ENCODE measurements around the gene LDB1.
A peak's percentile ranks its signal among the peaks of the same experiment; 100 is the strongest.

Gene LDB1

DNA sequence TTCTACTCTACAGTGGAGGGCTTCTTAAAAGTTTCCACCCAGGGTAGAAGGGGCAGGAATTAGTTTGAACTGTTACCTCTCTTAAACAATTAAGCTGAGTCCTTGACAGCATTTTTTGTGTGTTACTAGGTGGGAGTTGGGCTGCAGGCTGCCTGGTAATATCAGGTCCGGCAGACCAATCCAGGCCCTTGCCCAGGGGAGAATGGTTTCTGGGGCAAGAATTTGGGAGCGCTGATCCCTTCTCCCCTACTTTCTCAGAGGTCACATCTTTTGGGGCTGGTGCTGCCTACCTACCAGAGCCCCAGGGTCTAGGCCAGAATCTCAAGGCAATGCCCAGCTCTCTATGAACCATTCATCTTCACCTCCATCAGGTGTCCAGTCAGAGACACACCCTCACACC, 14.2 kb upstream of the LDB1 start:
- no peak for DNase-seq

DNA sequence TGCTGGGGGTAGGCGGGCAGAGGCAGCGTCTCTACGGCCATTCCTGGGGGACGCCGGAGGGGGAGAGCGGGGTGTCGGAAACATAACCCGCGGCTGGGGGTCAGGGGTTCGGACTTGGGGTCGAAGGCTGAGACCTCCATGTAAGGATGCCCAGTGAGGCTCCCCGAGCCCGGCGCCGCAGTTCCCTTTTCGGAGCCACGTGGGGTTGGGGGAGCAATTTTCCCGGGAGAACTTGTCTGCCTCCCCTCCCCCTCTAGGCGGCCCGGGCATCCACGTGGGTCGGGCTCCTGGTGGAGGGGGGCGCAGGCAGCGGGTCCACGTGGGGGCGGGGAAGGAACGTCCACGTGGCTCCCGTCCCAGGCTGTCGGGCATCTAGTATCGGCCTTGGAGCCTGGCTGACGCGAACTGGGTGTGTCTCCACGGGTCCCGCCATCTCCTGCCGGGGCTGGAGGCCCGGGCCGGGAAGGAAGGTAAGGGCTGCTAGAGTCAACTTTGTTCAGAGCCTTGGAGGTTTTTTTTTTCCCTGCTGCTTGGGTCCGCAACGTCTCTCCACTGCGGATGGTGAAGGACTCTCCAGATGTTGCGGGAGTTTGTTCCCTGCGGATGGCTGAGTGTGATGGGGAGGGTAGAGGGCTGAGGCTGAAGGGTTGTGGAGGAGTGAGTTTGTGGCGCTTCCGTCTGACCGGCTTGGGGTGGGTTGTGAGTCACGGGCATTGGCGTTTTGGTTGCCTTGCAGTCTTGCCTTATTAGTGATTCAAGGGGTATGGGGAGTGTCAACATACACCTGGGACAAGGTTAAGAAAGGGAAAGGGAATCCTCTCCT, 13.4 kb upstream of the LDB1 start:
- DNase-seq = no peak

DNA sequence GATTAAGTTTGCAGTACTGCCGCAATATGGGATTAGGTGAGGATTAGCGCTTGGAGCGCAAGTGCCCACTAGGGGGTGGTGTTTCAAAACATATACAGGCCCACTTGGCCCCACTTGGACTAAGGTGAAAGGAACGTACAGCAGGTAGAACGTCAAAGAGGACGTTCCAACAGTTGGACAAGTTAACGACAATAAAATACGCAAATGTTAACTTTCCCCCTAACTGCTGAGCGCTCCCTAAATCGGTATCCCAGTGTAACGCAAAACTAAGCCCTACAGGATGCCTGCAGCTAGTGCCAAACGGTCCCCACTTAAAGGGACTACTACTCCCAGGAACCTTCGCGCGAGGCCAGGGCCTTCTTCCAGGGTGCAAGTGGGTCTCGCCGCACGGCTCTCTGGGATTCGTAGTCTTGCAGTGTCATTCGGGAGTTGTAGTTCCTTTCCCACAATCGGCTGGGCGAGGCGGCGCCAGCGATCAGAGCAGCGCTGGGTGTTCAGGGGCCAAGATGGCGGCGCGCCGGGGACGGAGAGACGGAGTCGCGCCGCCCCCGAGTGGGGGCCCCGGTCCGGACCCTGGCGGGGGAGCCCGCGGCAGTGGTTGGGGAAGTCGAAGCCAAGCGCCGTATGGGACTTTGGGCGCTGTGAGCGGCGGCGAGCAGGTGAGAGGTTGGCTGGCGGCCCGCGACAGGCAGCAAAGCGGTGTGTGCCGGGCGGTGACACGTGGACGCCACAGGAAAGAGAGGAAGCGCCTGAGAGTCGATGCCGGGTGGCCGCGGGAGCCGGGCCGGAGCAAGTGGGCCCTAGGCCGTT, 12.6 kb upstream of the LDB1 start, which contains the start of gene PPRC1:
TSS of gene PPRC1 (plus strand) at position 478 of the 810 bp plus-strand sequence. CDS start at position 507, 29 bp downstream.
- peak; percentile 84 for DNase-seq

DNA sequence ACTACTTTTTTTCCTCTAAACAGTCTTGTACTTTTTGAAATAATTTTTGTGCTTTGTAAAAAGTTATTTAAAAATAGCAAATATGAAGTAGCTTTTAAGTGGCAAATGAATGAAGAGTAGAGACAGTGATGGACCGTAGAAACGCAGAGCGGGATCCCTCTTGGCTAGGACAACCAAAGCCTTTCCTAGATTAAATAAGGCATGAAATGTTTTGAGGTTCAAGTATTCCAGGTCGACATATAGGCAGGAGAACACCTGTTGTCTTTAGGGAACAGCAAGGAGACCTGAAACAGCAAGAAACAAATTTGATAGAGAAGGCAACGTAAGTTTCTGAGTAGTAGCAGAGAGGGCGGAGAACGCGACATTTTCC, 12.0 kb upstream of the LDB1 start:
- no peak for DNase-seq

DNA sequence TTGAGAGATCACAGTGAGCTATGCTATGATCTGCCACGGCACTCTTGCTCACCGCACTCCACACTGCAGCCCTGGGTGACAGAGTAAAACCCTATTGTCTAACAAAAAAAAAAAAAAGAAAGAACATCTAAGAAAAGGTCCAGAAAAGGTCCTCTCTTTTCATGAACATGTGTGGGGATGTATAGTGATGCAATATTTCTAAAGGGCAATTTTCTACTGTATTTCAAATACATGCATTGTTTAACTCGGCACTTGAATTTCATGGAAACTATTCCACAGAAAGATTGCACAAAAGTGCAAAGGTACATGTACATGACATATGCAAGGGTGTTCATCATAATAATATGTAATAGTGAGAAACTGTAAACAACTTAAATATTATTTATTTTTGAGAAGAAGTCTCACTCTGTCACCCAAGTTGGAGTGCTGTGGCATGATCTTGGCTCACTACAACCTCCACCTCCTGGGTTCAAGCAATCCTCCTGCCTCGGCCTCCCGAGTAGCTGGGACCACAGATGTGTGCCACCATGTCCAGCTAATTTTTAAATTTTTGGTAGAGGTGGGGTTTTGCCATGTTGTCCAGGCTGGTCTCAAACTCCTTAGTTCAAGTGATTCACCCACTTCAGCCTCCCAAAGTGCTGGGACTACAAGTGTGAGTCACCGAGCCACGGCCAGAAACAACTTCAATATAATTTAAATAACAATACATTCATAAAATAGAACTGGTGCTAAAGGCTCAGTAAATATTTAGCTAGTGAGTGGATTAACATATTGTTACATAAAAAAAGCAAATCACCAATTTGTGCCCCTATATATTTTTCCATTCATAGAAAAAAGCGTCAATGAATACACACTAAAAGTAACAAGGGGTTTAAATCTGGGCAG, 11.4 kb upstream of the LDB1 start:
- no peak for DNase-seq

DNA sequence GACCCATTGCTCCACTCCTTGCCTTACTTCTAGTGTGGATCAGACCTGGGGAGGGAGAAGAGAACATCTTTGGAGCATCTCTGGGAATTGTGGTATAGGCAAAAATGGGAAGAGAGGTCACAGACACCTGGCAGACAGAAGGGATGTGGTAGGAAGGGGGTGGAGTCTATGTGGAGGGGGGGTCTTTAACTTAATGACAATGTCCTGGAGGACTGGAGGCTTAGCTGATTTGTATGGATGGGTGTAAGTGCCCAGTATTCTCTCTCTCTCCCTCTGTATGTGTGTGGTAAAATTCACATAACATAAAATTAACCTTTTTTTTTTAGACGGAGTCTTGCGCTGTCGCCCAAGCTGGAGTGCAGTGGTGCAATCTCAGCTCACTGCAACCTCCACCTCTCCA, 3.1 kb upstream of the LDB1 start:
- no peak for DNase-seq

DNA sequence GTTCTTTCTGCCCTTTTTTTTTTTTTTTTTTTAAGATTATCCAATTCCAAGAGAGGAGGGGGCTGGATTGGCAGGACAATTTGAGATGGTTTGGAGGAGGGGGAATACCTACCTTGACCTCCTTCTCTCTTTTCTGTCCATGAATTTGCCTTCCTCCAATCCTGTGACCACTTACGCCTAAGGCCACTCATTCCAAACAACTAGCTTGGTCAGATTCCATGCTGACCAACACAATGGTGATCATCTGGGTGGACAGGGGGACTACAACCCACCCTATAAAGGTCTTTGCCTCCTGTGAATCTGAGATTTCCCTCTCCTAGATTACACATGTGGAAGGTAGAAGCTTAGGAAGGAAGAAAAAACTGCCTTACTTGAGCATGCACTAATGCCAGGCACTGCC, 2.3 kb upstream of the LDB1 start:
- no peak for DNase-seq

DNA sequence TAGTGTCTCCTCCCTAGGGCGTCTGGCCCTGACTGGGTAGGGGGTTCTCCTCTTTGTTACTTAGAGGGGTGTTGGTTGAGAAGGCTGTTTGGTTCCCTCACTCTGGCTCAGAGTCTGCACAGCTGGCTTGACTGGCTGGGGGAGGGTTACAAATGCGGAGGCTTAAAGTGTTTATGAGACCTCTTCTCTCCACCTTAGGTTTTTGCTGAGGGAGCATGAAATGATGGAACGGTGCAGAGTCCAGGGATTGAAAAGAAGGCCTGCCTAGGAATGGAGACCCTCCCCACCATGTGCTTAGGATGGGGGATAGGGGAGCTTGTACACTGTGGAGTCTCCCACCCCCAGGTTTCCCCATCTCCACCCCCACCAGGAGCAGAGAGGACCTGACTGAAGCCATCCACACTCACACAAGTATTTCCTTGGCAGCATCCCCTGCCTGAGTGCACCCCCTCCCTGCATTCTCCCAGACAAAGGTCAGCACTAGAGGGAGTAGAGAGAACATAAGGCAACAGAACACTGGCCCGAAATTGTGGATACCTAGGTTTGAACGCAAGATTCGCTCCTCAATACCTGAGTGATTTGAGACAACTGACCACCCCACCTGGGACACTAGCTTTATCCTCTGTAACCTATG, 1.7 kb upstream of the LDB1 start:
- DNase-seq = no peak

DNA sequence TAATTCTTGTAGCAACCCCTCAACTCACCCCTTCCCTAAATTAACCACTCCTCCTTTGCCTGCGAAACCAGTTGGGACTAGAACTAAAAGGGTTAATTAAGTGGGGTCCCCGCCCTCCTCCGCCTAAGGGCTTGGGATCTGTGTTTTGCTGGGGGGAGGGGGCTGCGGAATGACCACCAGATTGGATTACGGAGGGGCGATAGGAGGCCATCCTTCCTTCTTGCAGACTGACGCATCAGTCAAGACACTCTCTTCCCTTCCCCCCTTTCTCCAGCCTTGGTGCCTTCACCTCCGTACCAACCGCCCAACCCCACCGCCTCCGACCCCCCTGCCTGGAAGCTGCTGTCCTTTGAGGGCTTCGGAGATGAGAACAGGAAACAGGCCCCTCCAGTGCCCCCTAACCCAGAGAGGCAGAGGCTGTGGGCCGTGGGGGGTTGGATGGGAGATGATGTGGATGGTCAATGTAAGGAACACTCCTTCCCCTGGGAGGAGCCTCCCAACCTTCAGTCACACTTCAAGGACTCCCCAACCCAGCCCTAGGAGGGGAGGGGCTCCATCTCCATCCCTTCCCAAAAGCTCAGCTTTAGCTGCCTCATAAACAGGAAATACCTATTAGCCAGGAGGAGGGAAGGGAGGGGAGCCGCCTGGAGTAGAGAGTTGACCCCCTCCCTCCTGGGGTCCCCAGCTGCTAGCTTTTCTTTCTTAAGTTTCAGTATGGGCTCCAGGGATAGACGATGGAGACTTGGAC, 997 bp upstream of the LDB1 start:
- DNase-seq = no peak

DNA sequence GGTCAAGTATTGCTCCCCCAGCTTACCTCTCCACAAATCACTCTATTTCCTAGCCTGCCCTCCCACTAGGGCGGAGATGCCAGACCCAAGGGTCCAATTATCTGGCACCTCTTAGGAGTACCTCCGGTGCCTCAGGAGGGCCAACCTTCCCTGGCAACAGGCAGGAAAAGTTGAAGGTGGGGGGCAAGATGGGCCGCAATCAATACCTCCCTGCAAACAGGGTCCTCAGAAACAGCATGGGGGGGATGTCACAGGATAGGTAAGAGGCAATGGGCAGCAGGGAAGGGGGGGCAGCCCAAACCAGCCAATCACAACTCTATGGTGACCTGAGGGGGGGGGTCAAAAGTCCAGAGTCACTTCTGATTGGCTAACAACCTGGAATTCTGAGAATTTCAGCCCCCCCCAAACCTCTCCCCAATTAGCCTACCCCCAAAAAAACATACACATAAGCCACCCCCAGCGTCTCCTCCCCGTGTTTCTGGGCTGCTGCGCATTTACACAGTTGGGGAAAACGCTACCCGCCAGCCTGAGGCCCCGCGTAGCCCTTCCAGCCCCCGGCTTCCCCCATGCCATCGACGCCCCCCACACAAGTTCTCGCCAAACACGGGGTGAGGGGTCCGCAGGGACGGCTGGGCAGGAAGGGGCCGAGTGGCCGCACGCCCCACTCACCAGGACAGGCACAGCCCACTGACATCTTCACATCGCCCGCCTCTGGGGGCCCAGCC, 589 bp downstream of the LDB1 start:
- DNase-seq = no peak

DNA sequence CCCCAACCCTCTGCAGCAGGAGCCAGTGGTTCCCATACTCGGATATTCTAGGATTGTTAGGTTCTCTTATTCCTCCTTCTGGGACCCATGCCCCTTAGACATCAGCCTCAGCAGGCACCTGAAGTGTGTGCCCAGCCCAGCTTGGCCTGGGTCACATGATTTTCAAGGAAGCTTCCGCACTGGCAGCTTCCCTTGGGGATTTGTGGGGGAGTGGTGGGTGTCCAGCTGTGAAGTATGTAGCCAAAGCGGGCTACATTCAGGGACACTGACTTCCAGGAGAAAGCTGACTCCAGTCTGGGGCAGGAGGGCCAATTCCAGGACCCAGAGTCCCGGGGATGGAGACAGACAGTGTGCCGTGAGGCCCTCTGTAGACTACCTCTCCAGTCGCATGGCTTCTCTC, 1.3 kb downstream of the LDB1 start:
- DNase-seq = no peak

DNA sequence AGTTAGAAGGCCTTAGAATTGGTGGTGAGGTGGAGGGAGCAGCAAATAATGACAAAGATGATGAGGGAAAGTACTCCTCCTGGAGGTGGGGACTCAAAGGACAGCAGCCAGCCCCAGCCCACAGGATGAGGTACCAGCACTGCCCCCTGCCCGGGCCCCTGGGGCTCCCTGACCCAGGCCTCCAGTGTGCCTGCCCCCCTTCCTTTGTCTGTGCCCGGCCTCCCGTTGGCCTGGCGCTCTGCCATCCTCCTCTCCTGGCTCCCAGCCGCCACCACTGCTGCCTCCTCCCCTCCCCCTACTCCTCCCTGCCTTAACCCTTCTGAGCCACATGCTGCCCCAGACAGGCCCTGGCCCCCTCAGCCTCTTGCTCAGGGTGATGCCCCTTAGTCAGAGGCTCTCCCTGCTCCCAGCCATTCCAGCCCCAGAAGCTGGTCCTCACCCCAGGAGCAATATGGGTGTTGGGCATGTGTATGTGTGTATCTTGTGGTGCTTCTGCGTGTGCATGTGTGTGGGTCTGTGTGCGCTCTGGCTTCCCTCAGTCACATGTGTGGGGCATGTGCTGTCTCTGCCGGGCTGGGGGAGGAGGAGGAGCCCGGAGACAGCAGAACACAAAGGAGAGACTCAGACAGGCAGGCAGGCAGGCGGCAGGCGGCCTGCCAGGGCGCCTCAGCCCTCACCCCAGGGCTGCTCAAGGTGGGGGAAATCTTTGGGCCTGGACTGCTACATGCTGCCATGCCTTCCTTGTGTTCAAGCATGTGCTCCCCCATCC, 2.6 kb downstream of the LDB1 start:
- no peak for DNase-seq

DNA sequence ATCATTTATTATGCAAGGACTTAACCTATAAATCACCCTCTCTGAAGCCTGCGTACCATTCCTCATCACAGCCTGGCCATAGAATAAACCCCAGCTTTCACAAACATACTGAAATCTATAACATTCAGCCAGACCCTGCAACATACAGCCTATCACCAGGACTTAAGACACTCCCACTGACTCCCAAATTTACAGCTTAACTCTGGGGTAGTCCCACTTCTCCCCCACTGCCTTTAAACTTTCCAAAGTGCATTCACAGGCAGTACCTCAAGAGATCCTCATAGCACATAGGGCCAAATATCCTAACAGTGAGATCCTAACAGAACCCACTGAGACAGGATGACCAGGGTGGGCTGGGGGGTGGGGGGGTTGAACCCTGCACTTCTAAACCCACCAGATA, 3.5 kb downstream of the LDB1 start:
- DNase-seq = no peak

DNA sequence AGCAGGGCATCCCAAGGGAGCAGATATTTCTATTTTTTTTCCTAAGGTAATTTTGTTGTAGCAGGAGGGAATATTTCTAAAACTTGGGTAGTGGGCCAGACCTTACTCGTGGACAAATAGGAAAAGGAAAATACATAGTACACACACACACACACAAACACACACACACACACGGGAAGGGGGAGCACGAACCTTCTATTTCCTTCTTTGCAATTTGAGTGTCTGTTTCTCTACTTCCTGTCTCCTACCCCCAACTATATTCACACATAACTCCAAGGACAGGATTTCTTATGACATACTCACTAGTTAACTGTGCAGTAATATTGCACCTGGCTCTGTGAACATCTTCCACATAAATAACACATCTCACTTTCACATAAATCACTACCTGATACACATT, 4.4 kb downstream of the LDB1 start:
- no peak for DNase-seq

DNA sequence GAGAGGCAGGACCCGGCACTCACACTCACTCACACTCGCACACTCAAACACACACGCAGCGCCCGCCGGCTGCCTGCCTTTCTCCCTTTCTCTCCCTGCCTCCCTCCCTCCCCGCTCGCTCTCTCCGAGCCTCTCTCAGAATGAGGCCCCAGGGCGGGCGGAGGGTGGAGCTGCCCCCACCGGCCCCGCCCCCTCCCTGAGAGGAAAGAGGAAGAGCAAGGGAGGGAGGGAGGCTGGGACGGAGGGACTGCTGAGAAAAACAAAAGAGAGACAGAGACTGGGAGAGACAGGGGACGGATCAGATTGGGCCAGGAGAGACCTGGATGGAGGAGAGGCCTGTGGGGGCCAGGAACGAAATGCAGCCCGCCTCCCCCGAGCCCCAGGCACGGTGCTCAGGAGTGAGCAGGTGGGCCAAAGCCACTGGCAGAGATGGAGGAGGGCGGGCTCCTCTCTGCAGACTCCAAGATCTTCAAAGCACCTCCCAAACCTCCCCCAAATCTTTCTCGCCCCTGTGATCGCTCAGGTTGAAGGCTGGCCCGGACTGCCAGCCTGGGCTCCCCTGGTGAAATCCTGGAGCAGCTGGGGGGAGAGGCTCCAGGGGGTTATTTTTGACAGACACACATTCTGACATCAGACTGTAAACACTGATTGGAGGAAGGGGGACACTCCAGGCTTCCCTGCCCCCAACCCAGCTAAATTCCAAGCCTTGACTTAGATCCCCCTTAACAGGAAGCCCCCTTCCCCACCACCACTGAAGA, 5.1 kb downstream of the LDB1 start:
- DNase-seq = peak; percentile 27

DNA sequence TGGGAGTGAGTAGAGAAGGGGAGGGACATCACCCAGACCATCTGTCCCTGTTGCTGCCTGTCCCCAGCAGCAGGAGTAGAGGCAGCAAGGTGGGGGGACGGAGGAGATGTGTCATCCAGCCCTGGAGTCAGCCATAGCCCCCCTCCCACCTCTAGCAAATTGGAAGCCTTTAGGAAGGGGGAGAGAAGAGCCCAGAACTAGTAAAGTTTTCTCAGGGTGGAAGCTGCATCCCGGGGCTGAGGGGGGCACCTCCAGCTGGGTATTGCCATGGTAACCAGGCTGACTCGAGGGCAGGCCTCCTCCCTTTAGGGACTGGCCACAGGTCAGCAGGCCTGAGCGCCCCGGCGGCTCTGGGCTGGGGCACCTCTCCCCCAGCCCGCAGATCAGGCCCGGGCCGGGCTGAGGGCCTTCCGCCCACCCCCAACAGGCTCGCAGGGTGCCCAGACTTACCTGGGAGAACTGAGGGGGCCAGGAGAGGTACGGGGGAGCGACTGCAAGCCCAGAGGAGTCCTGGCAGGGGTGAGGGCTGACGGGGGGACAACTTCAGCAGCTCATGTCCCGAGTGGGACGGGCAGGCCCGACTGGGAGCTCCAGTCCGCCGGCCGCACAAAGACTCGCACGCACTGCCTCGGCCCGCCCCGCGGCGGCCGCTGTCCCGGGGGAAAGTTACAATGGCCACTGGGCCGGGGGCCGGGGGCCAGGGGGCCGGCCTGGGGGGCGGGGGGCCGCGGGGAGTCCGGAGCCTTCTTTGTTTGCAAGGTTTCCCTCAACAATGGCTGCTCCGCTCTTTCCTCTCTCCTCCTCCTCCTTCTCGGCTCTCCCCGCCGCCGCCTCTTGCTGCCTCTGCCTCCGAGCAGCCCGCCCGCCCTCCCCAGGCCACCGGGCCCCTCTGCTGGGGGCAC, 6.0 kb downstream of the LDB1 start:
- no peak for DNase-seq

DNA sequence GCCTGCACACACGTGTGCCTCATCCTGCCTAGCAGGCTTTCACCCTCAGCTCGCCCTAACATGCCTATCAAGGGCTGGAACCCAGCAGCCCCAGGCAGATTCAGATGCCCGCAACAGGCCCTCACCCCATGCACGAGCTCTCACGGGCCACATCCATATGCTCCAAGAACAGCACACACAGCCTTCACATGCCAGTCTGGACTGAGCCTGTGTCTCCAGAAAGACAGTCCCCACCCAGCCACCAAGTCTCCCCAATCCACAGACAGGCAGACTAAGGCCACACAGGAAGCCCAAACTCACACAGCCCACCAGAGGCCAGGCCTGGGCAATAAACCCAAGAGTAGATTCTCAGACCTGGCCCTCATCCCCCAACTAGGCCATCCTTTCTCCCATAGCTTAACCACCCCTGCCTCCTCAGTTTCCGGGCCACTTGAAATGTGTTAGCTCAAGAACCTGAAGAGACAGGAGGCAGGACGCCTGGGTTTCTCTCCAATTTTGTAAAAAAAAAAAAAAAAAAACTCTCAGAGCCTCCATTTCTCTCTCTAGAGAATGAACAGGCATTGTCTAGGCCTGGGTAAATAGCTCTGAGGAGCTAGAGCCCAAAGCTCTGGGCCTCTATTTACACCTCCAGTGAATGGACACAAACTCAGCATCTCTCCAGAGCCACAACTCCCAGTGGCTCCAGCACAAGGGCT, 6.8 kb downstream of the LDB1 start:
- no peak for DNase-seq

DNA sequence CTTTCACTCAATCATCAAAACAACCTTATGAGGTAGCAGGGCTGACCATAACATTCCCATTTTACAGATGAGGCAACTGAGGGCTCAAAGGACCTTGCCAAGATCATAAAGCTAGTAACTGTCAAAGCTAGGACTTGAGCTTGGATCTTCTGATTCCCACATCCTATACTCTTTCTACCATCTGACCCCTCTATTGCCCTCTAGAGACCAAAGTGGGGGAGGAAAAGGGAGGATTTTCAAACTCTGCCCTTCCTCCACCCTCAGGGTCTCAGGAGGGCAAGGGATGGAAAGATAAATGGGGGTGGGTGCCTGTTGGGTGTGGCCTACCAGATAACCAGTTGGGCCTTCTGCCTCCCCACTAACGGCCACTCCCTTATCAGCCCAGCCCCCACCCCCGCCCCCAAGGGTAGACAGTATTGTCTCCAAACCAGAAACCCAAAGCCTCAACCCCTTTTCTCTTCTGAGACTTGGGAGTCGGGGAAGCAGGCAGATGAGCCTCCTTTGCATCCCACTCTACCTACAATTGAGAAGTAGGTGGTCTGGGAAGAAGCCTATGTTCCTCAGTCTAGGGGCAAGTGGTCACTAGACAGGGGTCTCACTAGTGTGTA, 7.9 kb downstream of the LDB1 start:
- DNase-seq = no peak
